Measurements from ENCODE around the gene EPGN. TPM values are rescaled to one million over a fixed set of nuclear protein-coding genes. Genes with fewer than 3 reads are reported as not detected.

Gene EPGN
- total RNA-seq, 4 donors from 2014 or later: not detected

- H3K4me1 ChIP-seq: no peaks in the 10 kb centered on the region
- H3K4me3 ChIP-seq (replicated peaks in 1 of 3): no peak overlapping the region
- TF ChIP-seq POLR2A (IDR thresholded peaks at IDR 0.05) (no peak), CTCF (IDR thresholded peaks at IDR 0.05) (no peak)
- no peaks in the 10 kb centered on the region for H3K27me3 ChIP-seq
- H3K27ac ChIP-seq: no peak overlapping the region
- no peaks in the 10 kb centered on the region for H3K9me3 ChIP-seq
- intact Hi-C loops (cut with DNase I): no loop called here
- H3K36me3 ChIP-seq: no peaks in the 10 kb centered on the region
- no peak for DNase-seq
These were observed 42.2 kb upstream of the EPGN start for GRCh38 chr4:74266081-74266480.

- no peak overlapping the region for H3K4me3 ChIP-seq (replicated peaks in 1 of 3)
- H3K9me3 ChIP-seq: no peaks in the 10 kb centered on the region
- intact Hi-C loops (cut with DNase I): no loop called here
- TF ChIP-seq POLR2A (IDR thresholded peaks at IDR 0.05) (no peak), CTCF (IDR thresholded peaks at IDR 0.05) (no peak)
- no peak for DNase-seq
- H3K27me3 ChIP-seq: no peaks in the 10 kb centered on the region
- no peak overlapping the region for H3K27ac ChIP-seq
- H3K4me1 ChIP-seq: no peaks in the 10 kb centered on the region
- no peaks in the 10 kb centered on the region for H3K36me3 ChIP-seq
These were observed 40.2 kb upstream of the EPGN start for GRCh38 chr4:74267998-74268606.

- 95% methylated on average over 2 of the region's 2 CpGs for WGBS, 2 donors
- Histone ChIP-seq H3K4me3 (replicated peaks in 1 of 3) (no peak overlapping the region), H3K4me1 (no peaks in the 10 kb centered on the region), H3K27ac (no peak overlapping the region), H3K9me3 (no peaks in the 10 kb centered on the region), H3K27me3 (no peaks in the 10 kb centered on the region), H3K36me3 (no peaks in the 10 kb centered on the region)
- TF ChIP-seq CTCF (IDR thresholded peaks at IDR 0.05) (no peak), POLR2A (IDR thresholded peaks at IDR 0.05) (no peak)
- intact Hi-C loops (cut with DNase I): no loop called here
- no peak for DNase-seq
These were observed 39.6 kb upstream of the EPGN start for GRCh38 chr4:74268643-74269042.

GRCh38 chr4:74278490-74278889 is 29.8 kb upstream of the EPGN start:
- Histone ChIP-seq H3K9me3 (no peaks in the 10 kb centered on the region), H3K4me1 (no peaks in the 10 kb centered on the region), H3K27me3 (no peaks in the 10 kb centered on the region), H3K27ac (no peak overlapping the region), H3K4me3 (replicated peaks in 1 of 3) (no peak overlapping the region), H3K36me3 (no peaks in the 10 kb centered on the region)
- no peak for DNase-seq
- no peak for TF ChIP-seq CTCF (IDR thresholded peaks at IDR 0.05)
- TF ChIP-seq POLR2A (IDR thresholded peaks at IDR 0.05): no peak
- intact Hi-C loops (cut with DNase I): no loop called here
- WGBS, 2 donors: 93 to 97% methylated on average over 3 of the region's 3 CpGs

- Histone ChIP-seq H3K4me3 (replicated peaks in 1 of 3) (no peak overlapping the region), H3K9me3 (no peaks in the 10 kb centered on the region), H3K27ac (no peak overlapping the region), H3K36me3 (no peaks in the 10 kb centered on the region), H3K4me1 (no peaks in the 10 kb centered on the region), H3K27me3 (no peaks in the 10 kb centered on the region)
- TF ChIP-seq POLR2A (IDR thresholded peaks at IDR 0.05) (no peak), CTCF (IDR thresholded peaks at IDR 0.05) (no peak)
- DNase-seq: no peak
- intact Hi-C loops (cut with DNase I): no loop called here
- 94 to 99% methylated on average over 3 of the region's 3 CpGs for WGBS, 2 donors
These were observed 28.6 kb upstream of the EPGN start for GRCh38 chr4:74279716-74280115.
